Measurements from ENCODE around the gene GMDS. TPM values are rescaled to one million over a fixed set of nuclear protein-coding genes. Genes with fewer than 3 reads are reported as not detected.

The GMDS gene
- total RNA-seq, 1 experiment from 2014 or later: 35.0 TPM

- TF ChIP-seq E2F1 (CRISPR knock-in tag; IDR thresholded peaks at IDR 0.05): no peak
- TF ChIP-seq HMGA2 (CRISPR knock-in tag; IDR thresholded peaks at IDR 0.05): no peak
- TF ChIP-seq AFF4 (CRISPR knock-in tag; IDR thresholded peaks at IDR 0.05; ENCODE audit: borderline replicate concordance): no peak
- TF ChIP-seq SP1 (CRISPR knock-in tag; conservative IDR thresholded peaks at IDR 0.05): no peak
- TF ChIP-seq ELF4 (CRISPR knock-in tag; IDR thresholded peaks at IDR 0.05; ENCODE audit: low read depth): no peak
- no peak for TF ChIP-seq KAT7 (CRISPR knock-in tag; IDR thresholded peaks at IDR 0.05; ENCODE audit: borderline replicate concordance)
- Mint-ChIP-seq H3K4me3 (no peak overlapping the region), H3K27ac (no peak overlapping the region), H3K27me3 (ENCODE audit: low read depth) (no peaks in the 10 kb centered on the region), H3K36me3 (no peaks in the 10 kb centered on the region), H3K4me1 (peaks cover 10% of the 10 kb centered on the region), H3K9me3 (no peaks in the 10 kb centered on the region)
- DNase-seq (ENCODE audit: low spot score): no peak
- ChIA-PET CTCF (no interaction called here), POLR2A (no interaction called here)
- no peak for ATAC-seq
Observed at GRCh38 chr6:1662534-1662933, 582.9 kb downstream of the GMDS start.

GRCh38 chr6:1659816-1660215 is 585.6 kb downstream of the GMDS start:
- no peak for ATAC-seq
- no peak for DNase-seq (ENCODE audit: low spot score)
- H3K36me3 Mint-ChIP-seq: no peaks in the 10 kb centered on the region
- H3K4me1 Mint-ChIP-seq: peaks cover 10% of the 10 kb centered on the region
- ChIA-PET CTCF (no interaction called here), POLR2A (no interaction called here)
- TF ChIP-seq FOXK1 (CRISPR knock-in tag; IDR thresholded peaks at IDR 0.05): no peak
- no peak for TF ChIP-seq NR3C1 (CRISPR knock-in tag; conservative IDR thresholded peaks at IDR 0.05; ENCODE audit: low read depth)
- no peak for TF ChIP-seq JUN (CRISPR knock-in tag; IDR thresholded peaks at IDR 0.05)
- TF ChIP-seq CTCF (IDR thresholded peaks at IDR 0.05): no peak
- TF ChIP-seq CREM (CRISPR knock-in tag; IDR thresholded peaks at IDR 0.05): no peak
- no peak for TF ChIP-seq IRF2 (CRISPR knock-in tag; IDR thresholded peaks at IDR 0.05; ENCODE audit: borderline replicate concordance, low read depth)
- TF ChIP-seq AFF4 (CRISPR knock-in tag; IDR thresholded peaks at IDR 0.05; ENCODE audit: borderline replicate concordance): no peak
- TF ChIP-seq ZNF671 (CRISPR knock-in tag; IDR thresholded peaks at IDR 0.05): no peak
- no peak for TF ChIP-seq ETV6 (CRISPR knock-in tag; IDR thresholded peaks at IDR 0.05)
- no peak for TF ChIP-seq NFE2L1 (CRISPR knock-in tag; IDR thresholded peaks at IDR 0.05)
- TF ChIP-seq TCF7 (CRISPR knock-in tag; IDR thresholded peaks at IDR 0.05; ENCODE audit: low read depth): no peak
- no peak for TF ChIP-seq SMAD3 (CRISPR knock-in tag; IDR thresholded peaks at IDR 0.05; ENCODE audit: borderline replicate concordance)
- TF ChIP-seq RORB (CRISPR knock-in tag; IDR thresholded peaks at IDR 0.05): no peak
- H3K27ac Mint-ChIP-seq: no peak overlapping the region
- H3K9me3 Mint-ChIP-seq: no peaks in the 10 kb centered on the region
- no peaks in the 10 kb centered on the region; the same call in 1 of the 2 replicates for H3K27me3 Mint-ChIP-seq (ENCODE audit: low read depth)
- H3K4me3 Mint-ChIP-seq: no peak overlapping the region

All from WTC11 (cell line).